ENCODE results near the gene TRAPPC6A. TPM values are rescaled to one million over a fixed set of nuclear protein-coding genes. Genes with fewer than 3 reads are reported as not detected.

TRAPPC6A gene
- 3.4 and 9.5 TPM in 2 replicates for total RNA-seq (2011; cell fraction: chromatin; rRNA removed; ENCODE audit: low replicate concordance)
- 12.4 and 13.0 TPM in 2 replicates for total RNA-seq (2011; cell fraction: nucleolus; rRNA removed)
- total RNA-seq (2011; cell fraction: nucleoplasm; rRNA removed) = 5.6 and 7.4 TPM in 2 replicates
- total RNA-seq (2014; rRNA removed) = 16.6 and 18.8 TPM in 2 replicates
- 1.5 and 2.7 TPM in 2 replicates for total RNA-seq (2014; rRNA removed; fragmentation: Illumina TruSeq; extraction: Trizol)
- 9.5 and 11.6 TPM in 2 replicates for total RNA-seq (2015; rRNA removed; fragmentation: Illumina TruSeq; extraction: Trizol)
- total RNA-seq (2021) = 17.8 and 20.2 TPM in 2 replicates
- 22.4 and 35.8 TPM in 2 replicates for polyA plus RNA-seq (2011; rRNA removed)
- polyA plus RNA-seq (2011; cell fraction: cytosol; rRNA removed) = 69.0 and 84.4 TPM in 2 replicates
- 28.2 and 34.8 TPM in 2 replicates for polyA plus RNA-seq (2011; cell fraction: nucleus; rRNA removed)
- 27.4 and 76.0 TPM in 2 replicates for polyA plus RNA-seq (2012)
- polyA plus RNA-seq (2014; fragmentation: Illumina TruSeq; extraction: Trizol) = 5.0 and 14.3 TPM in 2 replicates
- 1 to 10 TPM in 1 of 2 experiments, under 1 TPM in 1; 0.82 to 7.7 TPM for polyA plus RNA-seq (2014; fragmentation: Nextera tagmentation; extraction: Ambion mirVana)
- 23.6 and 28.2 TPM in 2 replicates for polyA plus RNA-seq (2014; rRNA removed)
- polyA minus RNA-seq (2011; rRNA and poly(A)+ RNA removed) = 2.7 and 4.5 TPM in 2 replicates
- 5.6 and 15.6 TPM in 2 replicates for polyA minus RNA-seq (2011; cell fraction: cytosol; rRNA and poly(A)+ RNA removed)
- polyA minus RNA-seq (2011; cell fraction: nucleus; rRNA and poly(A)+ RNA removed) = 4.2 and 5.3 TPM in 2 replicates
- Bru-seq, nascent RNA = percentile 57 among the genes with signal in this experiment
- BruChase-seq, experiment 1, labeled RNA remaining after a 2-hour chase = percentile 48 among the genes with signal in this experiment
- BruChase-seq, experiment 2, labeled RNA remaining after a 6-hour chase = percentile 47 among the genes with signal in this experiment
- long read RNA-seq, experiment 1, partial matches to known transcripts = 1 of 28 reads
- long read RNA-seq, experiment 1, other reads (novel, unspliced or antisense) = 23 of 28 reads
- long read RNA-seq, experiment 2, transcript TRAPPC6A-205 (5 exons, 514 nt) = major isoform, 5 of 21 reads
- long read RNA-seq, experiment 2, transcript TRAPPC6A-204 (5 exons, 695 nt) = major isoform, 5 of 21 reads
- long read RNA-seq, experiment 2, partial matches to known transcripts = 4 of 21 reads
- long read RNA-seq, experiment 2, other reads (novel, unspliced or antisense) = 3 of 21 reads
- long read RNA-seq, experiment 3, transcript TRAPPC6A-202 (6 exons, 758 nt) = major isoform, 7 of 21 reads
- long read RNA-seq, experiment 3, partial matches to known transcripts = 1 of 21 reads
- long read RNA-seq, experiment 3, other reads (novel, unspliced or antisense) = 5 of 21 reads

GRCh38 chr19:45177817-45178261, at the start of gene TRAPPC6A:
Gene TRAPPC6A, minus strand, starts transcription at chr19:45178237. Its CDS starts 19 bp downstream, at chr19:45178218.
- H3K36me3 ChIP-seq (ENCODE audit: control insufficient read depth, insufficient read depth, low read length) = peaks cover 13% of the 10 kb centered on the region; the same call in 2 of the 3 replicates
- no peaks in the 10 kb centered on the region for H3K27me3 ChIP-seq (ENCODE audit: control insufficient read depth in 2 of 2, insufficient read depth in 2 of 2, low read length in 2 of 2)
- FAIRE-seq (no peak), DNase-seq (ENCODE audit: extremely low read depth in 1 of 4, low spot score in 3 of 4) (no peak), ATAC-seq (peak; percentile 5)
- H3K4me1 ChIP-seq (replicated peaks in 1 of 2; ENCODE audit: control insufficient read depth in 2 of 2, insufficient read depth in 2 of 2, low read length in 2 of 2) = peaks cover 14 to 43% of the 10 kb centered on the region in 2 experiments
- H3K9ac ChIP-seq (ENCODE audit: insufficient read depth in 1 of 2, low read depth in 2 of 2, low read length in 2 of 2) = peak within 1 kb of the TSS; percentile 80 to 99
- under 1% methylated on average over 34 of the region's 36 CpGs for WGBS (ENCODE audit: insufficient coverage, low coverage, missing lambda C conversion rate)
- no peaks in the 10 kb centered on the region for H4K20me1 ChIP-seq (replicated peaks; ENCODE audit: control insufficient read depth, insufficient read depth, low read length)
- peak within 1 kb of the TSS; percentile 74 for H3K27ac ChIP-seq (ENCODE audit: extremely low read depth, low read depth, low read length)
- H3K79me2 ChIP-seq (ENCODE audit: control insufficient read depth, insufficient read depth, low read length) = peaks cover 42% of the 10 kb centered on the region
- ChIA-PET CTCF (ENCODE audit: low intra/inter-chr PET ratio) (no interaction called here), POLR2A (interaction anchor here (0.6 to 2.3 kb wide), 11 partner anchors 10 to 854 kb away, joined by 3 to 12 read pairs (median 4); partner anchors contain the start of genes APOE, EXOC3L2 and VASP)
- in situ Hi-C loops (cut with MboI) (no loop called here), intact Hi-C loops (cut with micrococcal nuclease) (no loop called here)
- H3K9me3 ChIP-seq (replicated peaks; ENCODE audit: control insufficient read depth, insufficient read depth, low read depth, low read length) = no peaks in the 10 kb centered on the region
- H3K4me2 ChIP-seq (ENCODE audit: insufficient read depth, low read length) = peak within 1 kb of the TSS; percentile 93
- BruUV-seq (replicated peaks) = TSS peak; percentile 94
- H3K4me3 ChIP-seq = peak within 1 kb of the TSS; percentile 72
- H2AFZ ChIP-seq (ENCODE audit: low read depth, low read length) = peak within 1 kb of the TSS; percentile 94
- no peaks in the 10 kb centered on the region for H3K9me1 ChIP-seq (ENCODE audit: control insufficient read depth, insufficient read depth, low read length)
- no peak for TF ChIP-seq TAL1 (IDR thresholded peaks at IDR 0.05)
- no peak for TF ChIP-seq FOXA1 (IDR thresholded peaks at IDR 0.05; ENCODE audit: borderline replicate concordance)
- no peak for TF ChIP-seq HDAC6 (IDR thresholded peaks at IDR 0.05; ENCODE audit: low read depth, low read length)
- TF ChIP-seq PPARD (CRISPR knock-in tag; IDR thresholded peaks at IDR 0.05) = no peak
- no peak for TF ChIP-seq NR0B1 (IDR thresholded peaks at IDR 0.05; ENCODE audit: partially characterized antibody)
- TF ChIP-seq GTF2F1 (IDR thresholded peaks at IDR 0.05; ENCODE audit: low read depth, low read length) = no peak
- no peak for TF ChIP-seq CEBPB (tag; IDR thresholded peaks at IDR 0.05)
- TF ChIP-seq ZNF41 (CRISPR knock-in tag; conservative IDR thresholded peaks at IDR 0.05) = no peak
- TF ChIP-seq ETV1 (tag; conservative IDR thresholded peaks at IDR 0.05; ENCODE audit: low read depth) = no peak
- TF ChIP-seq NFRKB (IDR thresholded peaks at IDR 0.05; ENCODE audit: low read depth) = peak; percentile 79
- no peak for TF ChIP-seq ZBTB43 (CRISPR knock-in tag; IDR thresholded peaks at IDR 0.05)
- no peak for TF ChIP-seq POLR3G (IDR thresholded peaks at IDR 0.05; ENCODE audit: extremely low read depth, insufficient read length, insufficient replicate concordance)
- no peak for TF ChIP-seq CBX1 (IDR thresholded peaks at IDR 0.05; ENCODE audit: low read depth)
- TF ChIP-seq, protein P1, sequence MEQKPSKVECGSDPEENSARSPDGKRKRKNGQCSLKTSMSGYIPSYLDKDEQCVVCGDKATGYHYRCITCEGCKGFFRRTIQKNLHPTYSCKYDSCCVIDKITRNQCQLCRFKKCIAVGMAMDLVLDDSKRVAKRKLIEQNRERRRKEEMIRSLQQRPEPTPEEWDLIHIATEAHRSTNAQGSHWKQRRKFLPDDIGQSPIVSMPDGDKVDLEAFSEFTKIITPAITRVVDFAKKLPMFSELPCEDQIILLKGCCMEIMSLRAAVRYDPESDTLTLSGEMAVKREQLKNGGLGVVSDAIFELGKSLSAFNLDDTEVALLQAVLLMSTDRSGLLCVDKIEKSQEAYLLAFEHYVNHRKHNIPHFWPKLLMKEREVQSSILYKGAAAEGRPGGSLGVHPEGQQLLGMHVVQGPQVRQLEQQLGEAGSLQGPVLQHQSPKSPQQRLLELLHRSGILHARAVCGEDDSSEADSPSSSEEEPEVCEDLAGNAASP (IDR thresholded peaks at IDR 0.05) = no peak
- no peak for TF ChIP-seq HSF4 (CRISPR knock-in tag; IDR thresholded peaks at IDR 0.05; ENCODE audit: borderline replicate concordance)

All from K562 (cell line).